HL-60 (cell line): ENCODE results near the gene FOXO3.

Experiments
- DNase-seq, 2 experiments: peaks; one replicate each; pipeline ENCODE4 v3.0.0-alpha.2; 2010 to 2020; ENCODE audit warnings: low read depth in 1 of 2, low spot score in 1 of 2
- H3K27ac ChIP-seq: fragments of 250-450 bp; sonication (Bioruptor Pico); replicated peaks from 2 replicates; pipeline ENCODE4 v1.5.1; 2020; ENCODE audit warnings: mild to moderate bottlenecking, moderate library complexity
- H3K27me3 ChIP-seq: fragments of 250-450 bp; sonication (Bioruptor Pico); 2 replicates; pipeline ENCODE4 v1.5.1; 2021; ENCODE audit warnings: mild to moderate bottlenecking, moderate library complexity; ENCODE audit not compliant: insufficient read depth, poor library complexity, severe bottlenecking
- H3K4me3 ChIP-seq: replicated peaks from 2 replicates; pipeline ENCODE4 v1.5.1; 2011; ENCODE audit warnings: mild to moderate bottlenecking, control low read depth, low read length; ENCODE audit not compliant: insufficient read depth
- CTCF ChIP-seq: IDR thresholded peaks from one replicate; pipeline ENCODE4 v1.5.1; 2011; ENCODE audit warnings: low read length, control low read depth, inconsistent platforms; ENCODE audit not compliant: insufficient read depth
- GABPA ChIP-seq: IDR thresholded peaks from 2 replicates; pipeline ENCODE4 v1.6.1; 2012; ENCODE audit warnings: low read depth
- POLR2AphosphoS5 ChIP-seq: IDR thresholded peaks from 2 replicates; pipeline ENCODE4 v1.6.1; 2012; ENCODE audit warnings: low read depth
- REST ChIP-seq: IDR thresholded peaks from 2 replicates; pipeline ENCODE4 v1.6.1; 2012; ENCODE audit warnings: low read depth; ENCODE audit not compliant: insufficient replicate concordance
- SPI1 ChIP-seq: IDR thresholded peaks from 2 replicates; pipeline ENCODE4 v1.6.1; 2012; ENCODE audit warnings: low read depth, mild to moderate bottlenecking, borderline replicate concordance

The FOXO3 gene

DNA sequence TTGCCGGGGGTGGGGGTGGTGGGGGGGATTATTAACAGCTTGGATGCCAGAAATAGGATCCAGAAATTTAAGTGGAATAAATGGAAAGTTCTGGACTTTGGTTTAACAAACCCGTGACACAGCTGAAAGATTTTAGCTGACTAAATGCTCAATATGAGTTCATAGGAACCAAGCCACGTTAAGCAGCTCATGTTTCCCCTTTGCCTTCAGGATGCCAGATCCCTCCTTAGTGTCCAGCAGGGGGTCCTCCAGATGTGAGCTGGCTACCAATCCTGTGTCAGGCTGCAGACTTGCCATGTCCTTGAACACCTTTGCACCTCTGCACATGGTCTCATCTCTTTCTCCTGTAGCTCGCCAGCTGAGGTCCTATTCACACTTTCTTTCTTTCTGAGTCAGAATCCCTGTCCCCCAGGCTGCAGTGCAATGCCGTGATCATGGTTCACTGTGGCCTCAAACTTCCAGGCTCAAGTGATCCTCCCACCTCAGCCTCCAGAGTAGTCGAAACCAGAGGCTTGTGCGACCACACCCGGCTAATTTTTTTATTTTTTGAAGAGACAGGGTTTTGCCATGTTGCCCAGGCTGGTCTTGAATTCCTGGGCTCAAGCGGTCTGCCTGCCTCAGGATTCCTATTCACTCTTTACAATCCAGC, 154.2 kb downstream of the FOXO3 start:
- Histone ChIP-seq H3K27me3 (no peaks in the 10 kb centered on the region), H3K27ac (no peak overlapping the region), H3K4me3 (no peak overlapping the region)
- TF ChIP-seq POLR2AphosphoS5 (no peak), GABPA (no peak), SPI1 (no peak)
- no peak for DNase-seq

DNA sequence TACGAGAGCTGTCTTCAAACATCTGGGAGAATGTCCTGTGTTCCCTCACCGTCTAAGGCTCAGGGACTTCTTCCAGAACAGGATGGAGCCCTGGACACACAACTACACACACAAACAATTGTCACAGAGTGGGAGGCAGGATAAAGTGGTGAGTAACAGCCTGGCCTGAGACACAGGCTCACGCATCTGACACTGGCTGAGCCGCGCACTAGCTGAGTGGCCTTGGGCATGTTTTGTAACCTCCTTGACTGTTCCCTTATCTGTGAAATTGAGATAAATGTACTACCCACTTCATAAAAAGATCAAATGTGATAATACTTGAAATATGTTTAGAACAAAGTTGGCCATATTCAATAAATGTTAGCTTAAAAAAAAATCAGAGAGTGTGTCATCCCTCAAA, 155.1 kb downstream of the FOXO3 start:
- Histone ChIP-seq H3K27me3 (no peaks in the 10 kb centered on the region), H3K4me3 (no peak overlapping the region), H3K27ac (no peak overlapping the region)
- no peak for TF ChIP-seq REST
- TF ChIP-seq CTCF: no peak
- TF ChIP-seq POLR2AphosphoS5: no peak
- TF ChIP-seq GABPA: no peak
- no peak for TF ChIP-seq SPI1
- DNase-seq: peak in 1 of 2 experiments; percentile 15

- no peak overlapping the region for H3K4me3 ChIP-seq
- H3K27me3 ChIP-seq: no peaks in the 10 kb centered on the region
- no peak for DNase-seq
- TF ChIP-seq CTCF: no peak
- no peak for TF ChIP-seq REST
- TF ChIP-seq POLR2AphosphoS5: no peak
- TF ChIP-seq GABPA: no peak
- TF ChIP-seq SPI1: no peak
- no peak overlapping the region for H3K27ac ChIP-seq
Measured at GRCh38 chr6:108716801-108717791, 156.4 kb downstream of the FOXO3 start.

DNA sequence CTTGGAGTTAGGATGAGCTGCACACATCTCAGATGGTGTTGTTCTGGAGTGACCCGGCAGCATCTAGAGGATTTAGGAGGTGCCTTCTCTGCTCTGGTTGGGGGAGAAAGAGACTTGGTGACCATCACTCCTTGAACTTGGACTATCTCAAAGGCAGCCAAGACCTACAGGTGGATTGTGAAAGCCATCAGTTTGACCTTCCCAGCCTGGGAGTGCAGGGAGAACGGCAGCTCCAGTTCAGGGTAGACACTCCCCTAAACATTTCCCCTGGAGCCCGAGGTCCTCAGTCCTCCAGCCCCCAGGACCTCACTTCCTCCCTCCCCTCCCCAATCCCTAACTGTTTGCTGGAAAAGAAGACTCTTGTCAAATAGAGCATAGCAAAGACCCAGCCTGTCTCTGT, 158.8 kb downstream of the FOXO3 start:
- no peak for DNase-seq
- TF ChIP-seq SPI1 (no peak), GABPA (no peak), REST (no peak), CTCF (no peak), POLR2AphosphoS5 (no peak)

More for the DNA sequence above, 158.8 kb downstream of the FOXO3 start:
- Histone ChIP-seq H3K27ac (no peak overlapping the region), H3K27me3 (no peaks in the 10 kb centered on the region), H3K4me3 (no peak overlapping the region)
